ENCODE measurements around the gene TSPAN16. TPM values are rescaled to one million over a fixed set of nuclear protein-coding genes. Genes with fewer than 3 reads are reported as not detected.

TSPAN16 gene
- total and polyA plus RNA-seq, 2 experiments from 2014 or later = not detected

- TF ChIP-seq ZNF331 (CRISPR knock-in tag; IDR thresholded peaks at IDR 0.05; ENCODE audit: low read depth) = no peak
- TF ChIP-seq ZNF114 (CRISPR knock-in tag; IDR thresholded peaks at IDR 0.05) = no peak
- no peak for TF ChIP-seq POLR2AphosphoS5 (IDR thresholded peaks at IDR 0.05; ENCODE audit: low read depth)
Measured at GRCh38 chr19:11290256-11290655, 5.7 kb upstream of the TSPAN16 start (continued).

- Histone ChIP-seq H3K27me3 (ENCODE audit: insufficient read depth) (no peaks in the 10 kb centered on the region), H3K4me3 (no peak overlapping the region), H3K4me1 (ENCODE audit: insufficient read depth) (peaks cover 6% of the 10 kb centered on the region), H3K36me3 (ENCODE audit: insufficient read depth) (no peaks in the 10 kb centered on the region), H3K27ac (ENCODE audit: low read depth) (no peak overlapping the region), H3F3A (replicated peaks; ENCODE audit: low read depth) (no peaks in the 10 kb centered on the region), H3K79me2 (replicated peaks; ENCODE audit: insufficient read depth) (no peaks in the 10 kb centered on the region), H3K9me2 (ENCODE audit: insufficient read depth) (no peaks in the 10 kb centered on the region), H4K20me1 (replicated peaks; ENCODE audit: insufficient read depth) (no peaks in the 10 kb centered on the region), H3K4me2 (no peak overlapping the region), H2AFZ (0 out of 2 replicates have a peak overlapping the region, but pooled peaks have one; percentile 18)
- H3K9me3 Mint-ChIP-seq = no peaks in the 10 kb centered on the region; the same call in 2 of the 3 replicates
- peaks cover 8% of the 10 kb centered on the region for H3K27me3 Mint-ChIP-seq (ENCODE audit: insufficient read depth, low read depth, poor library complexity)
- ATAC-seq = no peak
- no peaks in the 10 kb centered on the region for H3K36me3 Mint-ChIP-seq (ENCODE audit: low read depth)
- no peak overlapping the region for H3K4me3 Mint-ChIP-seq
- no peak for DNase-seq (ENCODE audit: low spot score)
- no peak overlapping the region for H3K27ac Mint-ChIP-seq
- TF ChIP-seq ZNF114 (CRISPR knock-in tag; IDR thresholded peaks at IDR 0.05) (no peak), ETS1 (IDR thresholded peaks at IDR 0.05) (no peak), ZNF462 (CRISPR knock-in tag; IDR thresholded peaks at IDR 0.05) (no peak), EZH2phosphoT487 (IDR thresholded peaks at IDR 0.05; ENCODE audit: unreplicated experiment) (no peak), POLR2AphosphoS5 (IDR thresholded peaks at IDR 0.05; ENCODE audit: low read depth) (no peak), CREB1 (CRISPR knock-in tag; IDR thresholded peaks at IDR 0.05; ENCODE audit: low read depth) (no peak), CTCF (conservative IDR thresholded peaks at IDR 0.05; ENCODE audit: low read depth in 2 of 2) (no peak), EZH2 (IDR thresholded peaks at IDR 0.05; ENCODE audit: low read depth, unreplicated experiment) (no peak), REST (IDR thresholded peaks at IDR 0.05; ENCODE audit: unreplicated experiment) (no peak), ZNF331 (CRISPR knock-in tag; IDR thresholded peaks at IDR 0.05; ENCODE audit: low read depth) (no peak), NANOG (IDR thresholded peaks at IDR 0.05; ENCODE audit: borderline replicate concordance) (no peak), STAT1 (IDR thresholded peaks at IDR 0.05; ENCODE audit: unreplicated experiment) (no peak), JUNB (IDR thresholded peaks at IDR 0.05; ENCODE audit: unreplicated experiment) (no peak)
- H3K4me1 Mint-ChIP-seq = peaks cover 6% of the 10 kb centered on the region; the same call in 2 of the 3 replicates
Measured at GRCh38 chr19:11291415-11291814, 4.5 kb upstream of the TSPAN16 start.
